Smooth muscle cell (in vitro differentiated cells): ENCODE measurements around the gene LMOD3. TPM values are rescaled to one million over a fixed set of nuclear protein-coding genes. Genes with fewer than 3 reads are reported as not detected.

Experiments
- DNase-seq: peaks from one replicate; lab custom pipeline; 2025; ENCODE audit not compliant: unreplicated experiment; lab: John Stamatoyannopoulos, UW
- H2AFZ ChIP-seq: fragments of 200-600 bp; sonication (generic); 2 replicates; pipeline ENCODE4 v1.6.0; 2016; ENCODE audit warnings: antibody characterized with exemption, low read depth, mild to moderate bottlenecking
- H3F3A ChIP-seq: fragments of 200-600 bp; sonication (generic); 2 replicates; pipeline ENCODE4 v1.6.0; 2017; ENCODE audit warnings: antibody characterized with exemption, low read depth
- H3K27ac ChIP-seq: fragments of 200-600 bp; sonication (generic); 2 replicates; pipeline ENCODE4 v1.5.1; 2016; ENCODE audit warnings: low read depth, mild to moderate bottlenecking
- H3K27me3 ChIP-seq: fragments of 200-600 bp; sonication (generic); 2 replicates; pipeline ENCODE4 v1.6.1; 2016; ENCODE audit warnings: low read depth, mild to moderate bottlenecking
- H3K36me3 ChIP-seq: fragments of 200-600 bp; sonication (generic); 2 replicates; pipeline ENCODE4 v1.5.1; 2016; ENCODE audit warnings: low read depth
- H3K4me1 ChIP-seq: fragments of 200-600 bp; sonication (generic); 2 replicates; pipeline ENCODE4 v1.5.1; 2016; ENCODE audit warnings: low read depth
- H3K4me2 ChIP-seq: fragments of 200-600 bp; sonication (generic); 2 replicates; pipeline ENCODE4 v1.6.0; 2016; ENCODE audit warnings: mild to moderate bottlenecking
- H3K4me3 ChIP-seq: fragments of 200-600 bp; sonication (generic); 2 replicates; pipeline ENCODE4 v1.5.1; 2016; ENCODE audit warnings: mild to moderate bottlenecking
- H3K79me2 ChIP-seq: fragments of 200-600 bp; sonication (generic); 2 replicates; pipeline ENCODE4 v1.6.0; 2016; ENCODE audit warnings: low read depth, mild to moderate bottlenecking
- H3K9ac ChIP-seq: fragments of 200-600 bp; sonication (generic); 2 replicates; pipeline ENCODE4 v1.6.0; 2016; ENCODE audit warnings: low read depth
- H3K9me3 ChIP-seq: fragments of 200-600 bp; sonication (generic); replicated peaks from 2 replicates; pipeline ENCODE4 v1.5.1; 2016; ENCODE audit warnings: low read depth
- H4K20me1 ChIP-seq: fragments of 200-600 bp; sonication (generic); 2 replicates; pipeline ENCODE4 v1.6.0; 2016; ENCODE audit warnings: low read depth
- WGBS: methylation state at CpG from one replicate; pipeline ENCODE4 v1.1.7; 2016; ENCODE audit warnings: low lambda C conversion rate; 5-methylcytosine and 5-hydroxymethylcytosine counted together
- polyA plus RNA-seq: library from polyadenylated mRNA; unstranded; fragments of >200 nt; fragmentation: Nextera tagmentation; extraction: Ambion mirVana; gene quantifications from 2 replicates; pipeline ENCODE4 v1.2.1, GENCODE V29; 2016
- total RNA-seq: library from RNA; depleted of rRNA; stranded (reverse); fragments of >200 nt; gene quantifications from 2 replicates; pipeline ENCODE4 v1.2.3, GENCODE V29; 2014
- TF ChIP-seq, protein P1 (sequence below): fragments of 200-600 bp; sonication (generic); IDR thresholded peaks from 2 replicates; pipeline ENCODE4 v1.5.1; 2017; ENCODE audit warnings: borderline replicate concordance, mild to moderate bottlenecking, antibody characterized with exemption; ENCODE audit not compliant: insufficient read depth, poor library complexity, severe bottlenecking

Gene LMOD3
- total and polyA plus RNA-seq, 2 experiments from 2014 or later: not detected

DNA sequence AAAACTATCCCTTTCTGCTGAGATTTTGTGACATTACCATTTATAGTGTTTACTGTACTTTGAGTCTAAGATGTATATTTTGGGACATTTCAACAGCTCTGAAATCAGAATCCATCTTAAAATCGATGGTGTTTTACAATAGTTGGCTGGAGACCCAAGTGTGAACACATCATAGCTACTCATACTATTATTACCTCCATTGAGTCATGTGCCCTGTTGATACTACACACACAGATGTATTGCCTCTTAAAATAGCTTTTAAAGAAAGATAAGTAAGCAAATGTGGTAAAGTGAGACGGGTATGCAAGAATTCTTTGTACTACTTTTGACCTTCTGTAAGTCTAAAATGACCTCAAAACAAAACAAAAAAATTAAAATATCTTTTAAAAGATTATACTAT, 6.7 kb downstream of the LMOD3 start:
- Histone ChIP-seq H3K4me2 (no peak overlapping the region), H2AFZ (no peak overlapping the region), H3K4me3 (no peak overlapping the region), H3K4me1 (no peaks in the 10 kb centered on the region), H3K27ac (peak overlapping the region; percentile 26), H3K9me3 (no peaks in the 10 kb centered on the region), H4K20me1 (no peaks in the 10 kb centered on the region), H3F3A (peaks cover 8% of the 10 kb centered on the region), H3K27me3 (no peaks in the 10 kb centered on the region), H3K79me2 (no peaks in the 10 kb centered on the region), H3K36me3 (no peaks in the 10 kb centered on the region), H3K9ac (no peak overlapping the region)
- TF ChIP-seq, protein P1, sequence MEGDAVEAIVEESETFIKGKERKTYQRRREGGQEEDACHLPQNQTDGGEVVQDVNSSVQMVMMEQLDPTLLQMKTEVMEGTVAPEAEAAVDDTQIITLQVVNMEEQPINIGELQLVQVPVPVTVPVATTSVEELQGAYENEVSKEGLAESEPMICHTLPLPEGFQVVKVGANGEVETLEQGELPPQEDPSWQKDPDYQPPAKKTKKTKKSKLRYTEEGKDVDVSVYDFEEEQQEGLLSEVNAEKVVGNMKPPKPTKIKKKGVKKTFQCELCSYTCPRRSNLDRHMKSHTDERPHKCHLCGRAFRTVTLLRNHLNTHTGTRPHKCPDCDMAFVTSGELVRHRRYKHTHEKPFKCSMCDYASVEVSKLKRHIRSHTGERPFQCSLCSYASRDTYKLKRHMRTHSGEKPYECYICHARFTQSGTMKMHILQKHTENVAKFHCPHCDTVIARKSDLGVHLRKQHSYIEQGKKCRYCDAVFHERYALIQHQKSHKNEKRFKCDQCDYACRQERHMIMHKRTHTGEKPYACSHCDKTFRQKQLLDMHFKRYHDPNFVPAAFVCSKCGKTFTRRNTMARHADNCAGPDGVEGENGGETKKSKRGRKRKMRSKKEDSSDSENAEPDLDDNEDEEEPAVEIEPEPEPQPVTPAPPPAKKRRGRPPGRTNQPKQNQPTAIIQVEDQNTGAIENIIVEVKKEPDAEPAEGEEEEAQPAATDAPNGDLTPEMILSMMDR: no peak
- WGBS: 41% methylated on average over 2 of the region's 2 CpGs
- no peak for DNase-seq

DNA sequence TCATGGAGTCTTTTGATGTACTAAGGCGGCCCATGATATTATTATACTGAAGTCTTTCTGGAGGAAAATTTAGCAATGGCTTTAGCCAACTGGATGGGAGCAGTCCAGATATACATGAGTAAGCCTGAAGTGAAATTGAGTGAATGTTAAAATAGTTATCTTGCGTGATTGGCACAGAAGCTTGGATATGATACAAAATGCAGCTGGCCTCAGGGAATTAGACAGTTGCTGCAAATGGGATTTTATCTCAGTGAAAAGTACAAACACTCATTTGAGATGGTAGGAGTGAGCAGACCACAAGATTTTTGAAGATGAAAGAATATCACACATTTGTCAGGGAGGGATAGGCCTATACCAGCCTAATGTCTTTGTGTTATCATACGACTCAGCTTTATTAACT, 8.9 kb downstream of the LMOD3 start:
- TF ChIP-seq, protein P1: no peak
- WGBS: 42% methylated on average over 3 of the region's 3 CpGs
- Histone ChIP-seq H2AFZ (no peak overlapping the region), H3K27me3 (no peaks in the 10 kb centered on the region), H3K9me3 (no peaks in the 10 kb centered on the region), H3K4me3 (no peak overlapping the region), H4K20me1 (no peaks in the 10 kb centered on the region), H3K4me1 (no peaks in the 10 kb centered on the region), H3K9ac (no peak overlapping the region), H3F3A (peaks cover 8% of the 10 kb centered on the region), H3K27ac (peak overlapping the region; percentile 2), H3K4me2 (peak overlapping the region; percentile 3), H3K36me3 (no peaks in the 10 kb centered on the region), H3K79me2 (no peaks in the 10 kb centered on the region)
- no peak for DNase-seq

DNA sequence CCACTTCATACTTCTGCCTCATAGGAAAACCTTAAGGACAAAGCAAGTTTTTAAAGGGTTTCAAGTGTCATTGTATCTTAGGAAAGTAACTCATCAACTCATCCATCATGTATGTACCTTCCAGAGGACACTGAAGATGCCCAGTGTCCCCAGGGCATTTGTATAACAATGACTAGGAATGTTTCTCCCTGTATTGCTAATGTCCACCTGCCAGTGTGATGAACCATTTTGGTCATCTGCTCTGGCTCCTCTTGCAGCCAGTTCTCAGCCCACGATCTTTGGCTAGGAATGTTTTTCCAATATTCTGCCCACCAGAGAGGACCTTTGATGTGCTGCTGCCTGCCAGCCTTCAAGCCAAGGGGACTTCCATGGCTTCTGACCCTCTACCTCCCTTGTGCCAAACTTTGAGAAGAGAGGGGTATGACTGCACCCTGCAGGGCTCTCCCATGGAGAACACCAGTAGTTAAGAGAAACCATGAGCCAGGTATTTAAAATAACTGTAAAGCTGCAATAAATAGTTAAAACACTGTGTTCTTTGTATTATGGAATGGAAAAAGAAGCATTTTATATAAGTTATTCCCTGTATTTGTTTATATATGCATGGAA, 11.4 kb downstream of the LMOD3 start:
- Histone ChIP-seq H3K4me1 (no peaks in the 10 kb centered on the region), H3K9ac (no peak overlapping the region), H3K9me3 (no peaks in the 10 kb centered on the region), H3K79me2 (no peaks in the 10 kb centered on the region), H3K27me3 (no peaks in the 10 kb centered on the region), H3K4me3 (no peak overlapping the region), H4K20me1 (no peaks in the 10 kb centered on the region), H3K36me3 (no peaks in the 10 kb centered on the region), H3K27ac (no peak overlapping the region), H2AFZ (no peak overlapping the region), H3K4me2 (no peak overlapping the region), H3F3A (peaks cover 8% of the 10 kb centered on the region)
- 79% methylated on average over 1 of the region's 1 CpG for WGBS
- TF ChIP-seq, protein P1: no peak
- DNase-seq: no peak

DNA sequence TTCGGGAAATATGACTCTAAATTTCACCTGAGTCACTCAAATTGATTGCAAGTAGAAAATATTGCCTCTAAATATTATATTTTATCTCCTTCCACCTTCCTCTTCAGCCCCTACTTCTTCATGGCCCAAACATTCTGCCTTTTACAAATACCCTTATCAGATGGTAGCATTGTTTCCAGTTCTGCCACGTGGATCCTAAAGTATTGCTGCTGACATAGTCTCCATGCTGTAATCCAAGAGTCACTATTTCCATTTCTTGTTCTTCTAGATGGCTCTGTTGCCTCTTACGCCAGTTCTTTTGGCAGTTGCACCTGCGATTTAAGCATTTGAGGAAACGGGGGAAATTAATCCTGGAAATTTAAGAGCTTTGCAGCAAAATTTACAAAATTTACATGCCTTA, 13.6 kb downstream of the LMOD3 start:
- no peak overlapping the region for H3K27ac ChIP-seq
- H2AFZ ChIP-seq: no peak overlapping the region
- H4K20me1 ChIP-seq: no peaks in the 10 kb centered on the region
- no peak overlapping the region for H3K4me2 ChIP-seq
- H3K79me2 ChIP-seq: no peaks in the 10 kb centered on the region
- H3F3A ChIP-seq: peaks cover 8% of the 10 kb centered on the region
- no peaks in the 10 kb centered on the region for H3K36me3 ChIP-seq
- TF ChIP-seq, protein P1: no peak
- no peak overlapping the region for H3K4me3 ChIP-seq
- no peaks in the 10 kb centered on the region for H3K4me1 ChIP-seq
- H3K27me3 ChIP-seq: no peaks in the 10 kb centered on the region
- no peaks in the 10 kb centered on the region for H3K9me3 ChIP-seq
- 81% methylated on average over 5 of the region's 5 CpGs for WGBS
- DNase-seq: no peak
- H3K9ac ChIP-seq: no peak overlapping the region
